Colonic mucosa (tissue), 4 donors: Measurements from ENCODE around the gene SLC26A8. TPM values are rescaled to one million over a fixed set of nuclear protein-coding genes. Genes with fewer than 3 reads are reported as not detected.

Source experiments
- DNase-seq: peaks from one replicate; pipeline ENCODE4 v3.0.0-alpha.2; 2020
- H3K27ac ChIP-seq: fragments of 200-600 bp; one replicate; pipeline ENCODE4 v1.8.0; 2021
- H3K27me3 ChIP-seq: fragments of 200-600 bp; one replicate; pipeline ENCODE4 v1.8.0; 2021
- H3K36me3 ChIP-seq: fragments of 200-600 bp; one replicate; pipeline ENCODE4 v1.8.0; 2021
- H3K4me1 ChIP-seq: fragments of 200-600 bp; one replicate; pipeline ENCODE4 v1.8.0; 2021; ENCODE audit warnings: mild to moderate bottlenecking
- H3K4me3 ChIP-seq: fragments of 200-600 bp; one replicate; pipeline ENCODE4 v1.8.0; 2021
- H3K9ac ChIP-seq, 2 donors: one replicate each; pipeline ENCODE4 v1.7.0; 2013; ENCODE audit warnings: control low read depth in 2 of 2, low read depth in 2 of 2, low read length in 2 of 2
- H3K9me3 ChIP-seq: fragments of 200-600 bp; one replicate; pipeline ENCODE4 v1.8.0; 2021
- intact Hi-C: fragments of 100-400 bp; cut with DNase I; formaldehyde crosslinking; loops from one replicate; pipeline ENCODE4 v1.14.1; 2022
- total RNA-seq, 2 donors: library from RNA; stranded (reverse); fragmentation: NEBNext Ultra II Directional in 1 of 2; extraction: Animal tissue kit (Norgen Biotek cat#: 25700) in 1 of 2; gene quantifications; one replicate each; pipeline ENCODE4 v1.2.1, GENCODE V29; 2021
- TF ChIP-seq, protein P1 (sequence below): fragments of 200-600 bp; IDR thresholded peaks from one replicate; pipeline ENCODE4 v1.8.0; 2022; ENCODE audit warnings: antibody characterized with exemption, mild to moderate bottlenecking
- donor health status: healthy.
- donor health status: DM: no; HTN: no; CAD: no.
- donor health status: DM: no; HTN: no; CAD: no.

The SLC26A8 gene
- total RNA-seq, 2 donors from 2014 or later = 0.27 TPM; not detected in 1

DNA sequence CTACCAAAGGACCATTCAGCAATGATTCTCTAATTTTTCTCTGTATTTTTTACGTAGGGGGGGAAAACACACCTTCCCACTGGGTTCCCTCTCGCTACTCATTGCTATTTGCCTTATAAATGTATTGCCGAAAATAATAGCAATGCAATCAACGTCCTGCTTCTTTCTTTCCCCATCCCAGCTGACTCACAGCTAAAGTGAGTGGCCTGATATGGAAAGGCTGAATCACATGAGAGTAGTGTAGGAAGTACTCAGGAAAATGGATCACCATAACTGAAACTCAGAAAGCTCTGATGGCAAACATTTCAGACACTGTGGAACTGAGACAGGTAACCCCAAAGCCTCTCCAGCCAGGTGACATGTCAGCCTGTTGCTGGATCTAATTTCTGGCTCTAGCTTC is 54.3 kb downstream of the SLC26A8 start:
- TF ChIP-seq, protein P1, sequence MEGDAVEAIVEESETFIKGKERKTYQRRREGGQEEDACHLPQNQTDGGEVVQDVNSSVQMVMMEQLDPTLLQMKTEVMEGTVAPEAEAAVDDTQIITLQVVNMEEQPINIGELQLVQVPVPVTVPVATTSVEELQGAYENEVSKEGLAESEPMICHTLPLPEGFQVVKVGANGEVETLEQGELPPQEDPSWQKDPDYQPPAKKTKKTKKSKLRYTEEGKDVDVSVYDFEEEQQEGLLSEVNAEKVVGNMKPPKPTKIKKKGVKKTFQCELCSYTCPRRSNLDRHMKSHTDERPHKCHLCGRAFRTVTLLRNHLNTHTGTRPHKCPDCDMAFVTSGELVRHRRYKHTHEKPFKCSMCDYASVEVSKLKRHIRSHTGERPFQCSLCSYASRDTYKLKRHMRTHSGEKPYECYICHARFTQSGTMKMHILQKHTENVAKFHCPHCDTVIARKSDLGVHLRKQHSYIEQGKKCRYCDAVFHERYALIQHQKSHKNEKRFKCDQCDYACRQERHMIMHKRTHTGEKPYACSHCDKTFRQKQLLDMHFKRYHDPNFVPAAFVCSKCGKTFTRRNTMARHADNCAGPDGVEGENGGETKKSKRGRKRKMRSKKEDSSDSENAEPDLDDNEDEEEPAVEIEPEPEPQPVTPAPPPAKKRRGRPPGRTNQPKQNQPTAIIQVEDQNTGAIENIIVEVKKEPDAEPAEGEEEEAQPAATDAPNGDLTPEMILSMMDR = no peak
- no peaks in the 10 kb centered on the region for H3K36me3 ChIP-seq

DNA sequence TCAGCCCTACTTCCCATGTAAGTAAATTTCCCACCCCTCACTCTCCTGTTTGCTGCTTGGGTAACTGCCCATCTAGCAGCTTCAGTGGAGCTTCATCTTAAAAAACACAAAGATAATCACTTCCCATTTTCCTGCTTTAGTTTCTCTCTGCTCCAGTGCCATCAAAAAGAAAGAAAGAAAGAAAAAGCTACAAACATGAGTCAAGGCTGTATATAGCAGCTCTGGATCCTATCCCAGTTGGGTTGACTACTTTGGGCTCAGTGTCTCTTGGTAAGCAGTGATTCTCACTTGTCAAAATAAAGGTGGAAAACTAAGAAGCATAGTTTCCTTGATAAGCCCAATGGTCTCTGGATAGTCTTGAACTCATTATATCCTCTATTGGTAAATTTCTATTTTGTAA is 54.8 kb downstream of the SLC26A8 start:
- TF ChIP-seq, protein P1 = no peak
- no peaks in the 10 kb centered on the region for H3K27me3 ChIP-seq
- no peak overlapping the region for H3K9ac ChIP-seq
- intact Hi-C loops = no loop called here
- H3K4me3 ChIP-seq = no peak overlapping the region
- DNase-seq = no peak
- H3K4me1 ChIP-seq = no peaks in the 10 kb centered on the region
- no peaks in the 10 kb centered on the region for H3K36me3 ChIP-seq
- no peaks in the 10 kb centered on the region for H3K9me3 ChIP-seq
- no peak overlapping the region for H3K27ac ChIP-seq

More for the DNA sequence above, 54.3 kb downstream of the SLC26A8 start:
- H3K4me1 ChIP-seq = no peaks in the 10 kb centered on the region
- no peak overlapping the region for H3K9ac ChIP-seq
- H3K27ac ChIP-seq = no peak overlapping the region
- no peak overlapping the region for H3K4me3 ChIP-seq
- no peaks in the 10 kb centered on the region for H3K27me3 ChIP-seq
- DNase-seq = no peak
- intact Hi-C loops = no loop called here
- H3K9me3 ChIP-seq = no peaks in the 10 kb centered on the region

DNA sequence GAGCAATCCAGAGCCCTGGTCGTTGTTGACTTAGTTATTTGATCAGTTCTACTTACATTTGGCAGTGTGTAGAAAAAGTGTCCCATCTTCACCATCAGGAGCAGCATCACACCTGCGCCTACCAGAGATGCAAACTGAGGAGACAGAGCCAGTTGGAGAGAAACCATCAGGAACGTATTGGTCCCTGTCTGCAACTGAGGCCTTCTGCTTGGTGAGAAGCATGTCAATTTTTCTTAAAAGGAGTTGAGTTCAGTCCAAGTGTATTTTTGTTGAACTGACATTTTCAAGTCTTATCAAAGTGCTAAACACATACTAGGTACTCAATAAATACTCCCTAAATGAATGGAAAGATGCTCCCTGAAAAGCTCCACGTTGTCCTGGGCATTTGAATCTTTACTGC is 55.6 kb downstream of the SLC26A8 start:
- Histone ChIP-seq H3K27me3 (no peaks in the 10 kb centered on the region), H3K27ac (no peak overlapping the region), H3K4me1 (no peaks in the 10 kb centered on the region), H3K9me3 (no peaks in the 10 kb centered on the region), H3K4me3 (no peak overlapping the region), H3K36me3 (no peaks in the 10 kb centered on the region), H3K9ac (no peak overlapping the region)
- no peak for DNase-seq
- intact Hi-C loops = no loop called here
- TF ChIP-seq, protein P1 = no peak

DNA sequence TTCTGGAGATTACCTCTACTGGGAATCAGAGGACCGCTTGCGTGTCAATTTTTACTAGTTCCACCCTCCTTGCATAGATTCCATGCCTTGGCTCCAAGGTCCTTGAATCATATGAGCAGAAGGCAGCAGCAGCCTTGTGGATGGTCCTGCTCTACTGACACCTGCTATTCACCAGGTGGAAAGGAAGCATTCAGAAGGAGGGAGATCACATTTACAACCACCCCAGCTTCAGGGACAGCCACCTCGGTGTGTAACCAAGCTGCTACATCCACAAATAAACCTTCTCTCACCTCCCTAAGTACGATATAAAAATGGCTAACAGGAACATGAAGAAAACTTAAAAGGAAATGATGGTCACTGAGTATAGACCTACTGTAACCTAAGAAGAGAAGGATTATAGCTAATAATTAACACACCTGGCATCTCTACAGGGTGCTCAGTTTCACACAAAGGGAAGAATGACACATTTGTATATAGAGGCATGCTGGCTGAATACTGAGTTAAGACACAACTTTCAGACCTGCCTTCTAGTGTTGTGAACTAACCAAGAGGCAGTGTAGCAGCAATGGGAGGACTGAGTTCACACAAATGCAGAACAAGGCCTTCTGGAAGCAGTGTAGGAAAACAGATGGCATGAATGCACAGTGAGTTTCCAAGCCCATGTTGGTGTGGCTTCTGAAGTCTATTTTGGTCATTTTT is 57.2 kb downstream of the SLC26A8 start:
- Histone ChIP-seq H3K9me3 (no peaks in the 10 kb centered on the region), H3K4me3 (no peak overlapping the region), H3K36me3 (no peaks in the 10 kb centered on the region), H3K27ac (no peak overlapping the region), H3K4me1 (no peaks in the 10 kb centered on the region), H3K9ac (no peak overlapping the region), H3K27me3 (no peaks in the 10 kb centered on the region)
- TF ChIP-seq, protein P1 = no peak
- no peak for DNase-seq
- intact Hi-C loops = no loop called here

DNA sequence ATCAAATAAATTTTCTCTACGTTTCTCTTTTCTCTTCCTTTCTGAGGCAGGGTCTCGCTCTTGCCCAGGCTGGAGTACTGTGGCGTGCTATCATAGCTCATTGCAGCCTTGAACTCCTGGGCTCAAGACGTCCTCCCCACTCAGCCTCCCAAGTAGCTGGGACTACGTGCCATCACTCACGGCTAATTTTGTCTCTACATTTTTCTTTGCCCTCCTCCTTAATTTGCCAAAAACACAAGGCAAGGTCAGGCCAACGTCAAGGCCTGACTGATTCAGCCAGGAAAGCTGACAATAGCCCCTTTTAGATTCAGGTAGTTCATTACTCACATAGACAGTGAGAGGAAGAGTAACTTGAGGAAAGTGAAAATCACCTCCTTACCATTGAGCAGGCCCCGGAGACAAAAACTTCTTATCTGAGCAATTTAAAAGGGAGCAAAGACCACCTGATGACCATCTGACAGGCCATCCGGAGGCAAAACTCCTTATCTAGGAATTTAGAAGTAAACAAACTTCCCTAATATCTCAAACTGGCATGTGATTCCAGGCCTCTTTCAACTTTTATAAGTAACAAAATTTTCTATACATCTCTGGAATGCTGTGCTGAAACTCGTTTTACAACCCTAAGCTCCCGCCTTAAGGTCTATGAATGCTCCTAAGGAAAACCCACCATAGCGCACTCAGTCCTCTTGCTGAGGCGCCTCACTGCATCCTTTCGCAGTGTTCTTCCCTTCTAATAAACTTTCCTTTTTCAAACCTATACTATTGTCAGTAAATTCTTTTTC is 61.5 kb downstream of the SLC26A8 start:
- TF ChIP-seq, protein P1 = no peak
- H3K4me3 ChIP-seq = no peak overlapping the region
- DNase-seq = no peak
- H3K36me3 ChIP-seq = no peaks in the 10 kb centered on the region
- H3K27me3 ChIP-seq = no peaks in the 10 kb centered on the region
- H3K9me3 ChIP-seq = no peaks in the 10 kb centered on the region
- H3K4me1 ChIP-seq = no peaks in the 10 kb centered on the region
- H3K9ac ChIP-seq = no peak overlapping the region
- no peak overlapping the region for H3K27ac ChIP-seq
- intact Hi-C loops = no loop called here
